ENCODE data around the gene GRIN2D.

- no peak for TF ChIP-seq BCL11A (tag by site-specific recombination; IDR thresholded peaks at IDR 0.05; ENCODE audit: low read depth)
- no peak for TF ChIP-seq ZNF37A (tag by site-specific recombination; IDR thresholded peaks at IDR 0.05)
- TF ChIP-seq ZNF658 (tag by site-specific recombination; IDR thresholded peaks at IDR 0.05): no peak
- no peak for TF ChIP-seq ZNF747 (tag by site-specific recombination; IDR thresholded peaks at IDR 0.05)
- TF ChIP-seq ZNF558 (tag by site-specific recombination; IDR thresholded peaks at IDR 0.05): no peak
- TF ChIP-seq ZBTB26 (tag by site-specific recombination; optimal IDR thresholded peaks at IDR 0.05): no peak
- TF ChIP-seq ZSCAN30 (tag by site-specific recombination; IDR thresholded peaks at IDR 0.05): no peak
Observed at GRCh38 chr19:48365602-48366001, 27.9 kb upstream of the GRIN2D start.
